Endothelial cell of umbilical vein (primary cell): ENCODE measurements around the gene MAP3K4. TPM values are rescaled to one million over a fixed set of nuclear protein-coding genes. Genes with fewer than 3 reads are reported as not detected.

ENCODE experiments used
- BruUV-seq: library from RNA; stranded (reverse); fragments of 400-500 nt; replicated peaks from 2 replicates; lab custom pipeline; 2021; lab: Mats Ljungman, UMichigan
- CTCF ChIA-PET: fragments of 300-600, 350-600 bp; sonication (Branson Sonifier 250); formaldehyde crosslinking; loops from one replicate; lab custom pipeline; 2021; ENCODE audit warnings: antibody characterized with exemption, inconsistent platforms; lab: Charles Lee
- POLR2A ChIA-PET: fragments of 300-600, 350-600 bp; sonication (Branson Sonifier 250); formaldehyde crosslinking; loops from one replicate; lab custom pipeline; 2021; ENCODE audit warnings: antibody characterized with exemption, inconsistent platforms; lab: Charles Lee
- DNase-seq: peaks from one replicate; pipeline ENCODE4 v3.0.0-alpha.2; 2011; ENCODE audit warnings: low read depth, low spot score
- FAIRE-seq: peaks from 2 replicates; lab custom pipeline; 2011; peaks lifted over from hg19 to GRCh38; lab: Jason Lieb, UNC
- H2AFZ ChIP-seq: 2 replicates; pipeline ENCODE4 v1.6.0; 2012; ENCODE audit warnings: low read depth, low read length, control low read depth, inconsistent platforms
- H3K27ac ChIP-seq: 2 replicates; pipeline ENCODE4 v1.5.1; 2011; ENCODE audit warnings: low read depth, mild to moderate bottlenecking, control low read depth, low read length, moderate library complexity; ENCODE audit not compliant: insufficient read depth
- H3K27me3 ChIP-seq, 2 experiments: 2 replicates each; pipeline versions ENCODE4 v1.6.0 to v1.6.1; 2011; ENCODE audit warnings: low read length in 2 of 2, mixed read lengths in 1 of 2; ENCODE audit not compliant: control insufficient read depth in 2 of 2, insufficient read depth in 2 of 2
- H3K36me3 ChIP-seq, 2 experiments: 2 replicates in 1 of 2; 3 replicates in 1 of 2; pipeline ENCODE4 v1.5.1; 2011; ENCODE audit warnings: low read length in 2 of 2, mild to moderate bottlenecking in 1 of 2, moderate library complexity in 1 of 2; ENCODE audit not compliant: control insufficient read depth in 2 of 2, insufficient read depth in 2 of 2; ENCODE audit errors: extremely low read depth in 1 of 2
- H3K4me1 ChIP-seq: 3 replicates; pipeline ENCODE4 v1.5.1; 2011; ENCODE audit warnings: mild to moderate bottlenecking, low read length; ENCODE audit not compliant: control insufficient read depth, insufficient read depth; ENCODE audit errors: extremely low read depth
- H3K4me2 ChIP-seq: 2 replicates; pipeline ENCODE4 v1.6.1; 2011; ENCODE audit warnings: low read length, control low read depth, mixed read lengths; ENCODE audit not compliant: insufficient read depth
- H3K4me3 ChIP-seq, 3 experiments: fragments of 200-600 bp in 1 of 3; sonication (generic), shearing (Covaris generic) in 1 of 3; replicated peaks in 1 of 3; 2 replicates each; pipeline ENCODE4 v1.5.1; 2011 to 2016; ENCODE audit warnings: control low read depth in 3 of 3, low read length in 3 of 3, mild to moderate bottlenecking in 2 of 3, inconsistent platforms in 1 of 3, low read depth in 1 of 3, moderate library complexity in 1 of 3; ENCODE audit not compliant: insufficient read depth in 1 of 3
- H3K79me2 ChIP-seq: 2 replicates; pipeline ENCODE4 v1.6.0; 2012; ENCODE audit warnings: low read length, inconsistent platforms; ENCODE audit not compliant: control insufficient read depth, insufficient read depth
- H3K9ac ChIP-seq: replicated peaks from 2 replicates; pipeline ENCODE3; 2011; ENCODE audit warnings: low read length, control low read depth; ENCODE audit not compliant: insufficient read depth; ENCODE audit errors: extremely low read depth
- H3K9me1 ChIP-seq: replicated peaks from 3 replicates; pipeline ENCODE4 v1.6.0; 2011; ENCODE audit warnings: mild to moderate bottlenecking, low read length; ENCODE audit not compliant: control insufficient read depth, insufficient read depth; ENCODE audit errors: extremely low read depth
- H3K9me3 ChIP-seq: replicated peaks from 2 replicates; pipeline ENCODE4 v1.5.1; 2012; ENCODE audit warnings: low read length, inconsistent platforms; ENCODE audit not compliant: control insufficient read depth, insufficient read depth
- H4K20me1 ChIP-seq: replicated peaks from 2 replicates; pipeline ENCODE3; 2011; ENCODE audit warnings: mild to moderate bottlenecking, low read length; ENCODE audit not compliant: control insufficient read depth, insufficient read depth; ENCODE audit errors: extremely low read depth
- CTCF ChIP-seq, 2 donors: IDR thresholded peaks; 1 replicate in 1 of 2; 2 replicates in 1 of 2; pipeline ENCODE4 v1.5.1; 2011; ENCODE audit warnings: low read length in 2 of 2, mild to moderate bottlenecking in 2 of 2, moderate library complexity in 2 of 2, control low read depth in 1 of 2, inconsistent platforms in 1 of 2, low read depth in 1 of 2; ENCODE audit not compliant: insufficient read depth in 1 of 2; ENCODE audit errors: extremely low read depth in 1 of 2
- EZH2 ChIP-seq: IDR thresholded peaks from 2 replicates; pipeline ENCODE4 v1.6.1; 2012; ENCODE audit warnings: borderline replicate concordance, low read depth, mild to moderate bottlenecking, moderate library complexity, low read length, inconsistent platforms; ENCODE audit not compliant: severe bottlenecking
- FOS ChIP-seq: IDR thresholded peaks from 2 replicates; pipeline ENCODE4 v1.6.1; 2011; ENCODE audit warnings: mild to moderate bottlenecking, low read length, moderate library complexity, borderline replicate concordance; ENCODE audit not compliant: insufficient read depth
- GATA2 ChIP-seq: IDR thresholded peaks from 2 replicates; pipeline ENCODE4 v1.7.0; 2011; ENCODE audit warnings: low read depth, mild to moderate bottlenecking, moderate library complexity, mixed read lengths, low read length; ENCODE audit not compliant: insufficient read length, insufficient read depth
- JUN ChIP-seq: IDR thresholded peaks from 2 replicates; pipeline ENCODE4 v1.6.1; 2011; ENCODE audit warnings: borderline replicate concordance, low read depth; ENCODE audit not compliant: insufficient read length, insufficient read depth
- MAX ChIP-seq: IDR thresholded peaks from 2 replicates; pipeline ENCODE4 v1.6.1; 2011; ENCODE audit not compliant: insufficient read depth, insufficient read length
- MYC ChIP-seq: IDR thresholded peaks from one replicate; pipeline ENCODE4 v1.6.1; 2011; ENCODE audit warnings: mild to moderate bottlenecking, low read depth, low read length
- POLR2A ChIP-seq: IDR thresholded peaks from 2 replicates; pipeline ENCODE4 v1.6.1; 2012; ENCODE audit warnings: low read depth, mild to moderate bottlenecking, control low read depth, low read length
- POLR2AphosphoS5 ChIP-seq: IDR thresholded peaks from 2 replicates; pipeline ENCODE4 v1.6.1; 2012; ENCODE audit warnings: low read depth, mild to moderate bottlenecking, control low read depth, low read length, moderate library complexity; ENCODE audit not compliant: insufficient read depth
- dilution Hi-C: fragments of 300-500 bp; cut with MboI; formaldehyde crosslinking; loops from one replicate; pipeline ENCODE4 v1.15.0; 2019; ENCODE audit warnings: low sequenced_read_pairs; ENCODE audit not compliant: extremely low pct_ligation_motif_present
- intact Hi-C: fragments of 100-400 bp; cut with micrococcal nuclease; formaldehyde crosslinking; loops from one replicate; pipeline ENCODE4 v1.10.0; 2022
- polyA plus RNA-seq, 4 experiments: library from polyadenylated mRNA; depleted of rRNA in 3 of 4; stranded (reverse) in 3 of 4; unstranded in 1 of 4; fragments of >200 nt; gene quantifications; 2 replicates each; pipeline versions ENCODE4 v1.2.1 to v1.2.3, GENCODE V29; 2011 to 2012; ENCODE audit warnings: missing spikeins in 1 of 4
- total RNA-seq: library from RNA; stranded (reverse); gene quantifications from 2 replicates; pipeline ENCODE4 v1.2.3, GENCODE V29; 2021

MAP3K4 gene
- total and polyA plus RNA-seq, 2 donors (not counting 3 experiments of a cell fraction or from before 2014, with no cell fraction given) = 10.8 to 42.3 TPM

- no peaks in the 10 kb centered on the region for H3K9me1 ChIP-seq
- no peaks in the 10 kb centered on the region for H3K36me3 ChIP-seq
- H3K27ac ChIP-seq = no peak overlapping the region
- TF ChIP-seq JUN (no peak), POLR2AphosphoS5 (no peak), MYC (no peak), GATA2 (no peak), MAX (no peak), FOS (no peak), CTCF (IDR thresholded peaks at IDR 0.05; ENCODE audit: extremely low read depth in 1 of 2, insufficient read depth in 1 of 2, low read depth in 1 of 2, low read length in 2 of 2) (no peak), EZH2 (no peak), POLR2A (no peak)
- no peak overlapping the region for H2AFZ ChIP-seq
- intact Hi-C loops (no loop called here), dilution Hi-C loops (no loop called here)
- H3K4me1 ChIP-seq = no peaks in the 10 kb centered on the region
- no peak overlapping the region for H3K9ac ChIP-seq
- H3K79me2 ChIP-seq = peaks cover 32% of the 10 kb centered on the region
- ChIA-PET CTCF (no interaction called here), POLR2A (no interaction called here)
- no peak overlapping the region for H3K4me2 ChIP-seq
- no peak for DNase-seq
- FAIRE-seq = no peak
- H3K9me3 ChIP-seq = no peaks in the 10 kb centered on the region
- no peaks in the 10 kb centered on the region for H3K27me3 ChIP-seq
- H3K4me3 ChIP-seq = no peak overlapping the region
- no peaks in the 10 kb centered on the region for H4K20me1 ChIP-seq
- no TSS peak for BruUV-seq
These were observed 32.9 kb downstream of the MAP3K4 start for GRCh38 chr6:161024364-161024920.
